Measurements from ENCODE around the gene CXCL17.

DNA sequence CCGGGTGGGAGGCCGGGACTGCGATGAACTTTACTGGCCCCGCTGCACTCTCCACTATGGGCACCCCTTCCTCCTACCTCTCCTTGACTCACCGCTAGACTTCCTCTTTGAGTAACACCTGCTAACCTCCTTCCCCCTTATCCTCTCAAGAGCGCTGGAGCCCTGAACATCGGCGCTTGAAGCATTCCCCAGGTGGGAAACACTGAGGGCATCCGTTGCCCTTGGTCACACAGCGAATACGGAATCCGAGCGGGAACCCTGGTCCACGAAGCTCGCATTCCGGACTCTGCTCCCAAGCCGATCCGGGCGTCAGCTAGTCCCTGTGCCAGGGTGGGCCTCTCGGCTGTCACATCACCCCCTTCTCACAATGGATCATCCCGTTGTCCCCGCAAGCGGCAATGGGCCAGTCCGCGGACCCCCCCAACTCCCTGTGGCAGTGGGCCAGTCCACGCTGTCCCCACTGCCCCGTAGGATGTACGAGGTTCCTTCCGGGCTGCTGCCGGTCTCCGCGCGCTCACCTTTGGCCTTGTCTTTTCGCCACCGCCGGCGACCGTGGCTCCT lies 19.8 kb downstream of the CXCL17 start:
- TF ChIP-seq, protein P1, sequence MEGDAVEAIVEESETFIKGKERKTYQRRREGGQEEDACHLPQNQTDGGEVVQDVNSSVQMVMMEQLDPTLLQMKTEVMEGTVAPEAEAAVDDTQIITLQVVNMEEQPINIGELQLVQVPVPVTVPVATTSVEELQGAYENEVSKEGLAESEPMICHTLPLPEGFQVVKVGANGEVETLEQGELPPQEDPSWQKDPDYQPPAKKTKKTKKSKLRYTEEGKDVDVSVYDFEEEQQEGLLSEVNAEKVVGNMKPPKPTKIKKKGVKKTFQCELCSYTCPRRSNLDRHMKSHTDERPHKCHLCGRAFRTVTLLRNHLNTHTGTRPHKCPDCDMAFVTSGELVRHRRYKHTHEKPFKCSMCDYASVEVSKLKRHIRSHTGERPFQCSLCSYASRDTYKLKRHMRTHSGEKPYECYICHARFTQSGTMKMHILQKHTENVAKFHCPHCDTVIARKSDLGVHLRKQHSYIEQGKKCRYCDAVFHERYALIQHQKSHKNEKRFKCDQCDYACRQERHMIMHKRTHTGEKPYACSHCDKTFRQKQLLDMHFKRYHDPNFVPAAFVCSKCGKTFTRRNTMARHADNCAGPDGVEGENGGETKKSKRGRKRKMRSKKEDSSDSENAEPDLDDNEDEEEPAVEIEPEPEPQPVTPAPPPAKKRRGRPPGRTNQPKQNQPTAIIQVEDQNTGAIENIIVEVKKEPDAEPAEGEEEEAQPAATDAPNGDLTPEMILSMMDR (IDR thresholded peaks at IDR 0.05; ENCODE audit: low read depth, low read length) = no peak
- no peak for TF ChIP-seq EZH2phosphoT487 (IDR thresholded peaks at IDR 0.05; ENCODE audit: low read depth)
